Rectal smooth muscle tissue (tissue), 1 donor: ENCODE data around the gene KANSL1L.

Experiments
- H3K27ac ChIP-seq: one replicate; pipeline ENCODE4 v1.7.0; 2013; ENCODE audit warnings: low read depth, low read length, inconsistent platforms
- H3K27me3 ChIP-seq: one replicate; pipeline ENCODE4 v1.7.0; 2013; ENCODE audit warnings: low read length; ENCODE audit not compliant: control insufficient read depth, insufficient read depth
- H3K36me3 ChIP-seq: one replicate; pipeline ENCODE4 v1.7.0; 2013; ENCODE audit warnings: low read length; ENCODE audit not compliant: control insufficient read depth, insufficient read depth
- H3K4me1 ChIP-seq: one replicate; pipeline ENCODE4 v1.7.0; 2013; ENCODE audit warnings: low read length; ENCODE audit not compliant: control insufficient read depth, insufficient read depth
- H3K4me3 ChIP-seq: one replicate; pipeline ENCODE4 v1.7.0; 2013; ENCODE audit warnings: low read length
- H3K9ac ChIP-seq: one replicate; pipeline ENCODE4 v1.7.0; 2013; ENCODE audit warnings: low read length

Gene KANSL1L

DNA sequence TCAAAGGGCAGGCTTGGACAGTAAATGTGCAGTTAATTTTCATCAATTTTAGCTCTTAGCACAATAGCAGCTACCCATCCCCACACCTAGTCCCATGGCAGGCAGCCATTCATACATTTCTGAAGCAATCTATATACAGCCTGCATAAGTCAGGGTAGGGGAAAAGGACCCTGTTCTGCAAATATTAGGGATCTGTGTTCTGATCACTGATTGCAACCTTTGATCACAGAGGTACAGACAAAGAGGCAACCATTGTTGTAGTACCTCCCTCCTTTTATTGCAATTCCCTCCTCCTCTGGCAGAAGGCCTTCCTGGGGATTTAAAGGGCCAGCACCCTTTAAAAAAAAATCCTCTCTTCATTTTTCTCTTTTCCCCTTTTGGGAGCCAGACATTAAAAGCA lies 58.3 kb downstream of the KANSL1L start:
- H3K36me3 ChIP-seq = no peaks in the 10 kb centered on the region
- no peak overlapping the region for H3K9ac ChIP-seq
- H3K27ac ChIP-seq = no peak overlapping the region
- H3K27me3 ChIP-seq = no peaks in the 10 kb centered on the region
- no peak overlapping the region for H3K4me3 ChIP-seq
- H3K4me1 ChIP-seq = no peaks in the 10 kb centered on the region

- H3K9ac ChIP-seq = no peak overlapping the region
- no peaks in the 10 kb centered on the region for H3K4me1 ChIP-seq
- no peaks in the 10 kb centered on the region for H3K36me3 ChIP-seq
- H3K4me3 ChIP-seq = no peak overlapping the region
- no peak overlapping the region for H3K27ac ChIP-seq
- H3K27me3 ChIP-seq = no peaks in the 10 kb centered on the region
These were observed 71.3 kb downstream of the KANSL1L start for GRCh38 chr2:210099940-210100339.

GRCh38 chr2:210094787-210095186 lies 76.4 kb downstream of the KANSL1L start:
- Histone ChIP-seq H3K27me3 (no peaks in the 10 kb centered on the region), H3K4me3 (no peak overlapping the region), H3K9ac (no peak overlapping the region), H3K4me1 (no peaks in the 10 kb centered on the region), H3K36me3 (no peaks in the 10 kb centered on the region), H3K27ac (no peak overlapping the region)

DNA sequence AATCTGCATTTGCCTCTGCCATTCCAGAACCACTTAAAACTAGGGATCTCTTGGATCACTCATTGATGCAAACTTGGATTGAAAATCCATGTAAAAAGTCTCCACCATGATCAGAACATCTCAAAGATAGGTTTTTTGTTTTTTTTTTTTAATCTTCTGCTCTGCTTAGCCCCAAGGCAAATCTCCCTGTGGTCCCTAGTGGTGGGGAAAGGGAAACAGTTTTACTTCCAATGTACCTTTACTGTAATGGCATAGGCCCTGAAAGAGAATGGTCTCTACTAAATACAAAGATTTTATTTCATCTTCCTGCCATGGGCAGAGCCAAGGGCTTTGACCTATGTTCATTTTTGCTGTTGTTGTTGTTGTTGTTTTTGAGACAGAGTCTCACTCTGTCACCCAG lies 78.4 kb downstream of the KANSL1L start:
- no peaks in the 10 kb centered on the region for H3K36me3 ChIP-seq

DNA sequence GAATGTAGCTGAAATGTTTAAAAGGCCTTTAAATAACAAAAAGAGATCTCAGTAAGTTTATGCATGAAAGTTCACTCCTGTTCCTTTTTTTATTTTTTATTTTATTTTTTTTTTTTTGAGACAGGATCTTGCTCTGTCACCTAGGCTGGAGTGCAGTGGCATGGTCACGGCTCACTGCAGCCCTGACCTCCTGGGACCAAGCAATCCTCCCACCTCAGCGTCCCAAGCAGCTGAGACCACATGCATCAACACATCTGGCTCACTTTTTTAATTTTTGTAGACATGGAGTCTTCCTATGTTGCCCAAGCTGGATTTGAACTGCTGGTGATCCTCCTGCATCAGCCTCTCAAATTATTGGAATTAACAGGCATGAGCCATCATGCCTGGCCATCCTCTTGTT lies 84.3 kb downstream of the KANSL1L start:
- H3K27me3 ChIP-seq = no peaks in the 10 kb centered on the region
- no peak overlapping the region for H3K4me3 ChIP-seq
- no peaks in the 10 kb centered on the region for H3K4me1 ChIP-seq
- H3K36me3 ChIP-seq = no peaks in the 10 kb centered on the region
- H3K9ac ChIP-seq = no peak overlapping the region
- H3K27ac ChIP-seq = no peak overlapping the region

More for the DNA sequence above, 78.4 kb downstream of the KANSL1L start:
- Histone ChIP-seq H3K27ac (no peak overlapping the region), H3K4me3 (no peak overlapping the region), H3K27me3 (no peaks in the 10 kb centered on the region), H3K9ac (no peak overlapping the region), H3K4me1 (no peaks in the 10 kb centered on the region)

- no peaks in the 10 kb centered on the region for H3K36me3 ChIP-seq
- no peak overlapping the region for H3K27ac ChIP-seq
- H3K4me1 ChIP-seq = no peaks in the 10 kb centered on the region
- H3K9ac ChIP-seq = no peak overlapping the region
- no peak overlapping the region for H3K4me3 ChIP-seq
- H3K27me3 ChIP-seq = no peaks in the 10 kb centered on the region
These were observed 84.9 kb downstream of the KANSL1L start for GRCh38 chr2:210086292-210086691.

- no peaks in the 10 kb centered on the region for H3K27me3 ChIP-seq
- no peaks in the 10 kb centered on the region for H3K4me1 ChIP-seq
- no peaks in the 10 kb centered on the region for H3K36me3 ChIP-seq
- no peak overlapping the region for H3K9ac ChIP-seq
- H3K4me3 ChIP-seq = no peak overlapping the region
- no peak overlapping the region for H3K27ac ChIP-seq
These were observed 98.2 kb downstream of the KANSL1L start for GRCh38 chr2:210072922-210073509.

- Histone ChIP-seq H3K27me3 (no peaks in the 10 kb centered on the region), H3K9ac (no peak overlapping the region), H3K36me3 (no peaks in the 10 kb centered on the region), H3K4me1 (no peaks in the 10 kb centered on the region), H3K4me3 (no peak overlapping the region), H3K27ac (no peak overlapping the region)
These were observed 98.7 kb downstream of the KANSL1L start for GRCh38 chr2:210072493-210072892.

GRCh38 chr2:210063306-210063705 lies 107.9 kb downstream of the KANSL1L start:
- no peaks in the 10 kb centered on the region for H3K36me3 ChIP-seq
- H3K27me3 ChIP-seq = no peaks in the 10 kb centered on the region

GRCh38 chr2:210055825-210056224 lies 115.4 kb downstream of the KANSL1L start:
- Histone ChIP-seq H3K27me3 (no peaks in the 10 kb centered on the region), H3K4me3 (no peak overlapping the region), H3K27ac (no peak overlapping the region), H3K4me1 (no peaks in the 10 kb centered on the region), H3K9ac (no peak overlapping the region), H3K36me3 (no peaks in the 10 kb centered on the region)

More at GRCh38 chr2:210063306-210063705, 107.9 kb downstream of the KANSL1L start:
- no peaks in the 10 kb centered on the region for H3K4me1 ChIP-seq
- H3K9ac ChIP-seq = no peak overlapping the region
- H3K4me3 ChIP-seq = no peak overlapping the region
- H3K27ac ChIP-seq = no peak overlapping the region

DNA sequence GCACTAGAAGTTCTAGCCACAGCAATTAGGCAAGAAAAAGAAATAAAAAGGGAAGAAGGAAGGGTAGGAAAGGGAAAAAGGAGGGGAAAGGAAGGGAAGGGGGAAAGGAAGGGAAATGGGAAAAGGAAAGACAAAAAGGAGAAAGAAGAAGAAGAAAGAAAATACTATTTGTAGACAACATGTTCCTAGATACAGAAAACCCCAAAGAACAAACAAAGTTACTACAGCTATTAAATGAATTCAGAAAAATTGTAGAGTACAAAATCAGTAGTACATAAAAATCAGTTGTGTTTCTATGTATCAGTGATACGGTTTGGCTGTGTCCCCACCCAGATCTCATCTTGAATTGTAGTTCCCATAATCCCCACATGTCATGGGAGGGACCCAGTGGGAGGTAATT lies 116.5 kb downstream of the KANSL1L start:
- no peak overlapping the region for H3K9ac ChIP-seq
- no peaks in the 10 kb centered on the region for H3K27me3 ChIP-seq
- no peaks in the 10 kb centered on the region for H3K36me3 ChIP-seq
- H3K4me3 ChIP-seq = no peak overlapping the region
- no peaks in the 10 kb centered on the region for H3K4me1 ChIP-seq
- H3K27ac ChIP-seq = no peak overlapping the region

- no peaks in the 10 kb centered on the region for H3K4me1 ChIP-seq
- H3K27ac ChIP-seq = no peak overlapping the region
These were observed 120.3 kb downstream of the KANSL1L start for GRCh38 chr2:210050885-210051284.

GRCh38 chr2:210049831-210050230 lies 121.4 kb downstream of the KANSL1L start:
- Histone ChIP-seq H3K9ac (no peak overlapping the region), H3K4me1 (no peaks in the 10 kb centered on the region), H3K36me3 (no peaks in the 10 kb centered on the region), H3K27me3 (no peaks in the 10 kb centered on the region), H3K4me3 (no peak overlapping the region), H3K27ac (no peak overlapping the region)

More at GRCh38 chr2:210050885-210051284, 120.3 kb downstream of the KANSL1L start:
- H3K27me3 ChIP-seq = no peaks in the 10 kb centered on the region
- H3K9ac ChIP-seq = no peak overlapping the region
- no peak overlapping the region for H3K4me3 ChIP-seq
- no peaks in the 10 kb centered on the region for H3K36me3 ChIP-seq
